HUDEP-2 (cell line): ENCODE data around the gene MAP3K6.

Source experiments
- DNase-seq, 76 experiments: peaks; one replicate each; lab custom pipeline; 2025; ENCODE audit not compliant: unreplicated experiment in 76 of 76; lab: John Stamatoyannopoulos, UW

Gene MAP3K6

GRCh38 chr1:27377760-27378495 lies 11.2 kb upstream of the MAP3K6 start:
- no peak for DNase-seq

- DNase-seq = no peak
These were observed 7.8 kb upstream of the MAP3K6 start, which contains the start of gene FCN3 for GRCh38 chr1:27374362-27375086. Gene FCN3, minus strand, starts transcription at chr1:27374824. Its CDS starts 6 bp downstream, at chr1:27374818.

GRCh38 chr1:27372808-27373690 lies 6.3 kb upstream of the MAP3K6 start:
- DNase-seq = no peak

- DNase-seq = peak in 17 of 76 experiments; percentile 5 to 44 (median 20)
These were observed 5.5 kb upstream of the MAP3K6 start for GRCh38 chr1:27372022-27372807.

- peak in 75 of 76 experiments; percentile 18 to 91 (median 79) for DNase-seq
These were observed 2.3 kb upstream of the MAP3K6 start for GRCh38 chr1:27368869-27369582.

- DNase-seq = no peak
These were observed 444 bp upstream of the MAP3K6 start for GRCh38 chr1:27367160-27367650.

GRCh38 chr1:27366113-27366410 lies 699 bp downstream of the MAP3K6 start:
- peak in 67 of 76 experiments; percentile 18 to 95 (median 66) for DNase-seq

- DNase-seq = peak in 71 of 76 experiments; percentile 21 to 95 (median 75)
These were observed 1.2 kb downstream of the MAP3K6 start for GRCh38 chr1:27365372-27366112.

- no peak for DNase-seq
These were observed 1.9 kb downstream of the MAP3K6 start for GRCh38 chr1:27364696-27365371.

- DNase-seq = no peak
These were observed 2.7 kb downstream of the MAP3K6 start for GRCh38 chr1:27363766-27364695.

GRCh38 chr1:27361553-27361952 lies 5.2 kb downstream of the MAP3K6 start:
- DNase-seq = no peak

GRCh38 chr1:27361044-27361402 lies 5.7 kb downstream of the MAP3K6 start:
- no peak for DNase-seq

GRCh38 chr1:27360159-27361043 lies 6.4 kb downstream of the MAP3K6 start:
- DNase-seq = no peak

- DNase-seq = peak in 7 of 76 experiments; percentile 7 to 24 (median 15)
These were observed 7.0 kb downstream of the MAP3K6 start for GRCh38 chr1:27359822-27360158.

GRCh38 chr1:27358928-27359313 lies 7.8 kb downstream of the MAP3K6 start:
- DNase-seq = no peak
